HL-60/S4 (cell line): ENCODE data around the gene BAG2.

ENCODE experiments used
- in situ Hi-C: fragments of 300-500 bp; cut with MboI; formaldehyde crosslinking; loops from 2 replicates; pipeline ENCODE4 v1.14.3; 2022; ENCODE audit warnings: low sequenced_read_pairs

BAG2 gene

DNA sequence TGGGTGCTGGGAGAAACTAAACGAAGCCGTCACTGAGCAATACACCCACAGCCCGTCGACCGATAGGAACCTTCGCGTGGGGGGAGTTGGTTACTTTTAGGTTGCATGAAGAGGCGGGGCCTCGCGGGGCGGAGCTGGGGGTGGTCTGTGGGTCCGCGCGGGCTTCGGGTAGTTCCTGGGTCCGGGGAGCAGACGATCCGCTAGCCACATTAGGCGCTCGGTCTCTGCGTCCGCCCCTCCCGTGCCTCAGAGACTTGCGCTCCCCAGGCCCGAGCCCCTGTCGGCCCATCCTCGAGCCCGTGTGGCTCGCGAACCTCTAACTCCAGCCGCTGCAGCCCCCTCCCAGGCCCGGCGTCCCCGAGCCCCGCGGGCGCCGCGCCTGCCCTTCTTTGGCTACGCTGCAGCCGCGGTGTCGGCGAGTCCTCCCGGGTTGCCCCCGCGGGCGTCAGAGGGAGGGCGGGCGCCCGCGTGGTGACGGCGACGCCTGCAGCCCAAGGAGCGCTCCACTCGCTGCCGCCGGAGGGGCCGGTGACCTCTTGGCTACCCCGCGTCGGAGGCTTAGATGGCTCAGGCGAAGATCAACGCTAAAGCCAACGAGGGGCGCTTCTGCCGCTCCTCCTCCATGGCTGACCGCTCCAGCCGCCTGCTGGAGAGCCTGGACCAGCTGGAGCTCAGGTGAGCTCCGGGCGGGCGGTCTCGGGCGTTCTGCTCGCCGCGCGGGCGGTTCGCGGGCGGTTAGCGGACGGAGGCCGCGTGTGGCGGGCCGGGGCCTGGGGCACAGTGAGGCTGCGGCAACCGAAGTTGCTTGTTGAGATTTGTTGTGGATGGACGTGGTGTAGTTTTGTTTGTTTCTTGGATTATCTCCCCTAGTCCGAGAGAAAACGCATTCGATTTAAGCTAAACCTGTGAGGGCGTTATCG, at the start of gene BAG2:
TSS of gene BAG2 (plus strand) at position 191 of the 920 bp plus-strand sequence. CDS start at position 563, 372 bp downstream.
- in situ Hi-C loops: no loop called here

DNA sequence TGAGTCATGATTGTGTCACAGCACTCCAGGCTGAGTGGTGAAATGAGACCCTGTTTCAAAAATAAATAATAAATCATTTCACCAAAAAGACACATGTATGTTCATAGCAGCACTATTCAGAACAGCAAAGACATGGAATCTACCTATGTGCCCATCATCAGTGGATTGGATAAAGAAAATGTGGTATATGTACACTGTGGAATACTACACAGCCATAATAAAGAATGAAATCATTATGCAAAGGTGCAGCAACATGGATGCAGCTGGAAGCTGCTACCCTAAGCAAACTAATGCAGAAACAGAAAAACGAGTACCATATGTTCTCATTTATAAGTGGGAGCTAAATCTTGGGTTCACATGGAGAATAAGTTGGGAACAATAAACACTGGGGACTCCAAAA, 49.0 kb upstream of the BAG2 start:
- in situ Hi-C loops: no loop called here

DNA sequence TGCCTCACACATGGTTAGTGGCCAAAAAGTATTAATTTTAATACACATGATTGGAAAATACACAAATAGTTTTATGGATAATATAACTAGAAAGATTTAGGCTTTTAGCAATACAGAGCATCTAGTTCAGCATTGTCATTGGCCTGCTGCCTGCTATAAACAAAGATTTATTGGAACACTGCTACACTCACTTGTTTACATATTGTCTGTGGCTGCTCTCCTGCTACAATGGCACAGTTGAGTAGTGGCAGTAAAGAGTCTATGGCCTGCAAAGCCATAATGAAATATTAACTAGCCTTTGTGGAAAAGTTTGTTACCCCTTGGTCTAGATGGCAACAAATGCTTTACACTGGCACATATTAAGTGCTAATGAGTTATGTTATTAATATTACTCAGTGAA, 44.4 kb upstream of the BAG2 start:
- in situ Hi-C loops: no loop called here

DNA sequence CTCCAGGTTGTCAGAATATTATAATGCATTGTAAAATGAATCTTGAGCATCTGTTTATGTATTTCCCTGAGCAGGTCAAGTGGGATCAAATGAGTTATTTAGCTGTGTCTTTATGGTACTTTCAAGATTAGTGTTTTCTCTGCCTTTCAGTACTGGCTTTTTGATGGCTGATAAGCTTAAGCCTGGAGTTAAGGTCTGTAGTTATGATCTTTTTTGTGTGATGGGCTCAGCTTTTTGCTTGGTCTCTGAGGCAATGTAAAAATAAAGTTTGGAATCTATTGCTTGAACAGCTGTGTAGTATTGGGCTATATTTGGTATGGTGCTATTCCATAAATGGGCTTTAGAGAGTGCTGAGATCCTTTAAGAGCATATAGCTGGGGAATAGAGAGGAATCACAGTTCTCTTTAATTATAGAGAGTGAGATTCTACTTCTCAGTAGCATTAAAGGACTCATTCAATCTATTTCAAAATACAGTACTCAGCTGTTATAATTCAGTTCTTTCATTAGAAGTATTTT, 41.4 kb upstream of the BAG2 start:
- in situ Hi-C loops: no loop called here

DNA sequence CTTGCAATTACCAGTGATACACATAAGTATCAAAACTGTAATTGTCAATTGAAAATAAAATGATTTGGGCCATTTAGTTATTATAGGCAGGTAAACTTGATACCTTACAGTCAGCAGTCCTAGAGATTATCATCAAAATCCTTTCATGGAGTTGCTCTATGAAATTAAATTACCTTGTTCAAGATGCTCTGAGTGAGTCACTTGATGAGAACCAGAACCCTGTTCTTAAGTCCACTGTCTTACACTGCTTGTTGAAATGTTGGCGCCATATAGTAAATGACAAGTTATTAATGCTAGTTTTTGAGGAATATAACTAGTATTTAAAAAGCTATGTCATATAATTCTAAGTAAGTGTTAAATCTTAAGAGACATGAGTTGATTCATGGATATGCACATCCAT, 37.2 kb upstream of the BAG2 start:
- in situ Hi-C loops: no loop called here

DNA sequence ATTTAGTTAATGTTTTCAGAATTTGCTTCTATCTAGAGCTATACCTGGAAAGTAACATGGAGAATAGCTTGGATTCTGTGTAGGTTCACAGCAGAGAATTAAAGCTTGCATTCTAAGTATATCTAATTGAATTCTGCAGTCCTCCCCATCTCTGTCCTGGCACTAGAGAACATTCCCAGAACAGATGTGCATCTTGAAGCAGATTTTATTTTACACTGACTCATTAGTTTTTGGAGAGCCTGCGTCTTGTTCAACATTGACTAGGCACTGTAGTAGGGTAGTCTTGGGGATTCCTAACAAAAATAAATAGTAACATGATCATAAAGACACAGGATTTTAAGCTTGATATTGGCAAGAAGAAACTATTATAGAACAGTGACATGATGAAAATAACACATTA, 36.2 kb upstream of the BAG2 start:
- in situ Hi-C loops: no loop called here

DNA sequence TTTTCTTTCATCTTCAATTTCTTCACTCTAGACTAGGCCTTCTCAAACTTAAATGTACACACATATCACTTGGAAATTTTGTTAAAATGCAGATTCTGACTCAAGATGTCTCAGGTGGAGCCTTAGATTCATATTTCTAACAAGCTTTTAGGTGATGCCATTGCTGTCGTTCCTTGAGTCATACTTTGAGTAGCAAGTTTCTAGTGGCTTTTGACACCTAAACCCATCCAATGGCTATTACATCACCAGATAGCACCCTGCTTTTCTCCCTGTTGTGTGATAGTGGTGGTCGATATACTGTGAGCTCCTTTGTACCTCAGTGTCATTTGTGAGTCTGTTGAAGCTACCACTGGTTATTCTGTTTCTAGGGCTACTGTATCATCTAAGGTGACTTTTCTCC, 34.8 kb upstream of the BAG2 start:
- in situ Hi-C loops: no loop called here

DNA sequence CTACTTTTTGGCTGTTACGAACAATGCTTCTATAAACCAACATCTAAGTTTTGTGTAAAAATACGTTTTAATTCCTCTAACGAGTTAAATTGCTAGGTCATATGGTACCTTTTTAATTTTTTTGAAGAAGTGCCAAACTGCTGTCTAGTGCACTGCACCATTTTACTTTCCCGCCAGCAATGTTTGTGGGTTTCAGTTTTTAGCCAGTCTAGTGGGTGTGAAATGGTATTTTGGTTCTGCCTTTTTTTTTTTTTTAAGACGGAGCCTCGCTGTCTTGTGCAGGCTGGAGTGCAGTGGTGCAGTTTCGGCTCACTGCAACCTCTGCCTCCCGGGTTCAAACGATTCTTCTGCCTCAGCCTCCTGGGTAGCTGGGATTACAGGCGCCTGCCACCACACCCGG, 34.1 kb upstream of the BAG2 start:
- in situ Hi-C loops: no loop called here

DNA sequence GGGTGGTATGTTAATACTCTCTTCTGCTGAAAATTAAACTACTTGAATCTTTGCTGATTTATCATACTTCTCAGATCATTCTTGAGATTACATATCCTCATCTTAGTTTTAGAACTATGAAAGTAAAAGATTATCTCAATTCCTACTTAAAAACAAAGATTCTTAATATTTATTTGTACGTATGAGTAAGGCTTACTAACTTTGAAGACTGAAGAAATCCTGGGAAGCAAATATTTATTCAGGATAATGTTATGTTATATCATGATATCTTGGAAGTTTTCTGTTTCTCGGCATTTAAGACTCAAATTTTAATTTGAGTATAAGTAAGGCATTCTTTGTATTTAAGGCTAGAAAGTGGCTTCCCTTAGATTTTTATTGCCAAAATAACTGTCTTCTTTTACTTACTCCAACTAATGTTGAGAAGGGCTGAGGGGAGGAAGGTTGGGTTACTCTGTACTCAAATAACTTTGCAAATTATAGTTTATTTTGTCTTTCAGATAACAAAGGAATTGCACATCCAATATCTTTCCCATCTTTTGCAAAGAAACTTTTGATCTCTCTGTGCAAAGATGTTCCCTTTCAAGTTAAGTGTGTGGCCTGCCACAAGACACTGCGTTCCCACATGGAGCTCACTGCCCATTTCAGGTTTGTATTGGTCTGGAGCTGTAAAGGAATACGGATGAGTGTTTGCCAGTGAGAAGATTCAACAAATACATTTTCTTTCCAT, 30.5 kb upstream of the BAG2 start:
- in situ Hi-C loops: no loop called here

DNA sequence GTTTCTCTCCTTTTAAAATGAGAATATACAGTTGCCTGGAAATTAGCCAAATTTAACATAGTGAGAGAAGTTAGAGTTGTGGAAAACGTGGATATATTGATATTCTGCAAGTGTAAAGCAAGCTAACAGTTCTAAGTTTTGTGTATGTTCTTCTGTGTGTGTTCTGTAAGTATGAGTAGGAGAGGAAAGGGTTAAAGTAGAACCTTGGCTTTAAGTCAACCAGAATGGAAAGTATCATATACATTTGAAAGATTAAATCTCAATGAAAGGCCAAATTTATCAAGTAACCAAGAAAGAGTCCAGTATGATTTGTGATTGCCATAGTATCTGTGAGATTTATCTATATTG, 30.0 kb upstream of the BAG2 start:
- in situ Hi-C loops: no loop called here

DNA sequence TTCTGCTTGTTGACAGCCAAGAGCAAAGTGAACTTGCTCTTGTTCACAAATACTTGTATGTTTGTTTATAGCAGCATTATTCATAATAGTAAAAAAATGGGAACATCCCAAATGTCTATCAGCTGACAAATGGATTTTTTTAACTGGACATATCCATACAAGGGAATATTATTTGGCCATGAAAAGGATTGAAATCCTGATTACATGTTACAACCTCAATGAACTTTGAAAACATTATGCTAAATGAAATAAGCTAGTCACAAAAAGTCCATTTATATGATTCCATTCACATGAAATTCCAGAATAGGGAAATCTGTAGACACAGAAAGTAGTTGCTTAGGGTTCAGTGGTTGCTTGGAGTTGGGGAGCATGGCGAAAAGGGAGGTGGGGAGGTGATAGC, 28.4 kb upstream of the BAG2 start:
- in situ Hi-C loops: no loop called here

DNA sequence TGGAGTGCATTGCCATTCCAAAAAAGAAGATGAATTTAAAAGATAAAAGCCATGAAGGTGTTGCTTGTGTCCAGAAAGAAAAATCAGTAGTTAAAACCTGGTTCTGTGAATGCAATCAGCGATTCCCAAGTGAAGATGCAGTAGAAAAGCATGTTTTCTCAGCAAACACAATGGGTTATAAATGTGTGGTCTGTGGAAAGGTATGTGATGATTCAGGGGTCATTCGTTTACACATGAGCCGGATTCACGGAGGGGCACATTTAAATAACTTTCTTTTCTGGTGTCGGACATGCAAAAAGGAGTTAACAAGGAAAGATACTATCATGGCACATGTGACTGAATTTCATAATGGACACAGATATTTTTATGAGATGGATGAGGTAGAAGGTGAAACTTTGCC, 24.7 kb upstream of the BAG2 start:
- in situ Hi-C loops: no loop called here

DNA sequence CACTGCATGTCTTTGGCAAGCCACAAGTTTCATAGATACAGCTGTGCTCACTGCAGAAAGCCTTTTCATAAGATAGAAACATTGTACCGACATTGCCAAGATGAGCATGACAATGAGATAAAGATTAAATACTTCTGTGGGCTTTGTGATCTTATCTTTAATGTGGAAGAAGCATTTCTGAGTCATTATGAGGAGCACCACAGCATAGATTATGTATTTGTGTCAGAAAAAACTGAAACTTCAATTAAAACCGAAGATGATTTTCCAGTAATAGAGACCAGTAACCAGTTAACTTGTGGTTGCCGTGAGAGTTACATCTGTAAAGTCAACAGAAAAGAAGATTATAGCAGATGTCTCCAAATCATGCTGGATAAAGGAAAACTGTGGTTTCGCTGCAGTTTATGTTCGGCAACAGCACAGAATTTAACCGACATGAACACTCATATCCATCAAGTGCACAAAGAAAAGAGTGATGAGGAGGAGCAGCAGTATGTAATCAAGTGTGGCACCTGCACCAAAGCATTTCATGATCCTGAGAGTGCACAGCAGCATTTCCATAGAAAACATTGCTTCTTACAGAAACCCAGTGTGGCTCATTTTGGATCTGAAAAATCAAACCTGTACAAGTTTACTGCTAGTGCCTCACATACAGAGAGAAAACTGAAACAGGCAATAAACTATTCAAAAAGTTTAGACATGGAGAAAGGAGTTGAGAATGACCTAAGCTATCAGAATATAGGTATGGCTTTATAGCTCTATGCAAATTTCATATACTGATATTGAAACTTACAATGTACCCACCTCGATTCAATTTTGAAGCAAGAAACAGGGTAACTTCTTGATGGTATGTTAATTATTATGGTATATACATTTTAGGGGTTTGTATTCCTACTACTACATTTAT, 23.9 kb upstream of the BAG2 start:
- in situ Hi-C loops: no loop called here

DNA sequence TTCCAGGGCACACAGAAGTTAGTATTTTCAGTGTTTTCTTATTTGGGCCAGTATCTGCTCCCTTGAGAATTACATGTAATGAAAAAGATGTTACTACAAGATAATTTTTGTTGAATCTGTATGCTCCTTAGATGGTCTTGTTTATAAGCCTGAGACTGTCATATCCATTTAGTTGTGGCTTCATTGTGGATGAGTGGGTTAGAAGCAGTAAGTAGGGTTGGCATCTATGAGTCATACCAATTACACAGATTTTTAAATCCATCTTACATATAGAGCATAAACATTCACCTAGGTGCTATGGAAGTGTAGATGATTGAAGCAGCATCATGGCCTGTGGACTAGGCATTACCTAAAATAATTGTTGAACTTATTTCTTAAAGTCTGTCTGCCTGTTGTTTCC, 13.5 kb upstream of the BAG2 start:
- in situ Hi-C loops: no loop called here

DNA sequence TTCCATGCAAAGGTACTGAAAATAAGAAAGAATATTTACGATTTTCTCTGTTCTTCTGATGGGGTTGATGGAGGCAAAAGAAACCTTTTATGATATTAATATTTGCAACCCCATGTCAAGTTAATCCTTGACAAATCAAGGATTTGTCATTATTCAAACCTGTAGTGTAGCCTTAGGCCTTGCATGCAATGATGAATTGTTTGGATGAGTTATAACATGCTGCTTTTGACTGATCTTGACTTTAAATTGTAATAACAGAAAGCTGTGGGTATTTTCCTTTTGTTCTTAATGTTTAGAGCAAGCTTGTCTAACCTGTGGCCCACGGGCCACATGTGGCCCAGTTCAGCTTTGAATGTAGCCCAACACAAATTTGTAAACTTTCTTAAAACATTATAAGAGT, 13.0 kb upstream of the BAG2 start:
- in situ Hi-C loops: no loop called here

DNA sequence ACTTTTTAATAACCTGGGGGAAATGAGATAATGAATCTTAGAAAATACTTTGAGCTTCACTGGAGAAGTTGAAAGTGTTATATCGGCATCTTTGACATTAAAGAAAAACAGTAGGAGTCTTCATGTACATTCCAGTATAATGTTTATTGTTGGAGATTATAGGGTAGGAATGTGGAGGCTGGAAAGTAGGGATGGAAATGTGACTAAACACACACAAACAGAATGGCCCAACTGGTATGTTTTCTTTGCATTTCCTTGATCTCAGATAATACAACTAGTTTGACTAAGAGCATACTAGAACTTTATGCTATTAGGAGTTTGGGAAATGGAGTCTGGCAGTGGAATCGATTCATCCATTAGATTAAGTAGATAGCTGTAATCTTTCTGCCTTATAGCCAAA, 10.1 kb upstream of the BAG2 start:
- in situ Hi-C loops: no loop called here

DNA sequence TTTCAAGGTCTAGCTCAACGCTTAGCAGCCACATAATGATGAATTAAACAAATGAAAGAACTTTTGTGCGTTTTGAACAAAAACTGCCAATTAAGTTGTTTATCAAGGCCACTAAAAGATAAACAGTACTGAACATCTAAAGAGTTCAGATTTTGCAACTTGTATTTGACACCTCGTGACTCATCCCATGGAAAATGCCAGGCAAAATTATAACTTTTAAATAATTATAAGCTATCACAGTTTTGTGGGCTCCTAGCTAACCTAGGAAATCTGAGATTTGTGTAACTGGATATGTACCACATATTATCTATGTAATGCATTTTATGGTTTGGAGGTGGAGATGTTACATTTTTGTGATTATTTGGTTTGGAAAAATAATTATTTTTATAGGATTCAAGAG, 9.6 kb upstream of the BAG2 start:
- in situ Hi-C loops: no loop called here

DNA sequence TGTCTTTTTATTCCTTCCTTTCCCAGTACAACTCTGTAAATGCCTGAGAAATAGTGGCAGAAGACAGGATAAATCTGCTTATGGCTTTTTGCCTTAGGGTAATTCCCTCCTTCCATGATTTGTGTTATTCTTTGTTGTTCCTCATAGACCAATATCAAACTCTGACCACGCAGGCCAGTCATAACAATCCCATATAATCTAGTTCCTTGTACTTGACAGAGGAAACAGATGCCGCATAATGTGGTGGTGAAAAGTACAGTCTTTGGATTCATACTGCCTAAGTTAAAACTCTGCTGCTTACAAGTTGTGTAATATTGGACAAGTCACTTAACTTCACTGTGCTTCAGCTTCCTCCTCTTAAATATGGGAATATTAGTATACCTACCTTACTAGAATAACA, 8.2 kb upstream of the BAG2 start:
- in situ Hi-C loops: no loop called here

DNA sequence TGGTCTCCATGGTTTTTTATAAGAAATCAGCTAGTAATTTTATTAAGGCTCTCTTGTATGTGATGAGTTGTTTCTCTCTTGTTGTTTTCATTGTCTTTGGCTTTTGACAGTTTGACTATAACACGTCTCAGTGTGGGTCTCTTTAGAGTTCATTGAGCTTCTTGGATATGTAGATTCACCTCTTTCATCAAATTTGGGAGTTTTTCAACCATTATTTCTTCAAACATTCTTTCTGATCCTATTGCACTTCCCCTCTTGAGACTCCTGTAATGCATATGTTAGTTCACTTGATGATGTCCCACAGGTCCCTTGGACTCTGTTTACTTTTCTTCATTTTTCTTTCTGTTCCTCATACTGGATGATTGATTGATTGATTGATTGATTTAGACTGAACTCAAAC, 7.0 kb upstream of the BAG2 start:
- in situ Hi-C loops: no loop called here

DNA sequence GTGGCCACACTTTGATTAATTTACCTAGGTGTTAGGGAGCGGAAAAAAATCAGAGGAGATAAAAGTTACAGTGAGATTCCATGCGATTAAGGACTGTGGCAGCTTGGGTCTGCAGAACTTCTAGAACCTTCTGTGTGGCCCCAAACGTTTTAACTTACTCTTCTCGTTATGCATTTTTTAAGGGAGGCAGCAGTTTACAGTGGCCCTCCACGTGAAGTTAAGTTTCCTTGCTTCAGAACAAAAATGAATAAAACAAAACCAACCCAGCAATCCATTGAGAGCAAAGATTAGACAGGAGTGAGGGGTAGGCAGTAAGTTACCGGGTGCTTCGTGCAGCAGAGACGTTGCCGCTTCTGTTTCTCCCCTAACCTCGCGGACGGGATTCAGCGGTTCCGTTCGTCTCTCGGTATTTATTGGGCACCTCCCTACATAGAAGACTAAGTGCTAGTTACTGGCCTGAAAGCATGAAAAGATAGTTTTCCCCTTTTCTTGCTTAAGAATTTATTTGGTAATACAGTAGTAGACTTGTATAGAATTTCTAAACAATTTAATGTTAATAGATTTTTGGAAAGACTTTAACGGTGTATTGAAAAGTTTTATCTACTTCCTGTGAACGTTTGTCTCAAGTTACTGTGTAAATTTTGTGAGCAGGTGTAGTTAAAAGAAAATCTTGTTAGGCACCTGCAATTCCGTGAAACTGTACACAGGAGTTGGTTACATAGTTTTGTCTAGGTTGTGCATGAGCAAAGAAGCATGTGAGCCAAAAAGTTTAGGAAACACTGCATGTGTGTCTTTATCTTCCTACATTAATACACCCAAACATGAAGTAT, 1.1 kb downstream of the BAG2 start:
- in situ Hi-C loops: no loop called here
